HG03378 (cell line): ENCODE results near the gene ARL16.
A peak's percentile ranks its signal among the peaks of the same experiment; 100 is the strongest.

Experiments used
- ATAC-seq: cut with Tn5 transposase; IDR thresholded peaks from one replicate; pipeline ENCODE4 v1.9.1; 2021; ENCODE audit warnings: mild to moderate bottlenecking, moderate library complexity; ENCODE audit not compliant: unreplicated experiment

ARL16 gene

GRCh38 chr17:81713004-81713555 is 29.5 kb upstream of the ARL16 start:
- no peak for ATAC-seq

GRCh38 chr17:81712468-81713003 is 28.9 kb upstream of the ARL16 start:
- no peak for ATAC-seq

GRCh38 chr17:81711814-81712467 is 28.3 kb upstream of the ARL16 start, which contains the start of gene SLC25A10:
TSS of gene SLC25A10 (plus strand) at chr17:81712284. CDS start at chr17:81712427, 143 bp downstream.
- ATAC-seq, result no peak

- ATAC-seq, result no peak
These were observed 27.1 kb upstream of the ARL16 start for GRCh38 chr17:81710514-81711308.

GRCh38 chr17:81708739-81709185 is 25.2 kb upstream of the ARL16 start:
- ATAC-seq, result no peak

GRCh38 chr17:81707725-81708646 is 24.4 kb upstream of the ARL16 start:
- ATAC-seq, result no peak

GRCh38 chr17:81706757-81707624 is 23.4 kb upstream of the ARL16 start:
- ATAC-seq, result no peak

- no peak for ATAC-seq
These were observed 22.6 kb upstream of the ARL16 start for GRCh38 chr17:81706232-81706611.

- ATAC-seq, result no peak
These were observed 22.1 kb upstream of the ARL16 start for GRCh38 chr17:81705518-81706231.

- ATAC-seq, result no peak
These were observed 20.4 kb upstream of the ARL16 start for GRCh38 chr17:81703747-81704654.

GRCh38 chr17:81702934-81703746 is 19.5 kb upstream of the ARL16 start, which contains the start of gene MRPL12:
TSS of gene MRPL12 (plus strand) at chr17:81703367. CDS start at chr17:81703502, 135 bp downstream.
- ATAC-seq, result peak; percentile 65

- ATAC-seq, result no peak
These were observed 17.9 kb upstream of the ARL16 start for GRCh38 chr17:81701288-81702071.

GRCh38 chr17:81700353-81701287 is 17.0 kb upstream of the ARL16 start:
- no peak for ATAC-seq

- ATAC-seq, result no peak
These were observed 13.9 kb upstream of the ARL16 start for GRCh38 chr17:81697261-81698044.
